HCT116 (cell line): ENCODE data around the gene GRIP1. TPM values are rescaled to one million over a fixed set of nuclear protein-coding genes. Genes with fewer than 3 reads are reported as not detected.

Experiments
- ATAC-seq: fragments of 200-7000 bp; cut with Tn5 transposase; 2 replicates; pipeline ENCODE4 v1.9.1; 2020; ENCODE audit warnings: mild to moderate bottlenecking, moderate library complexity
- BruUV-seq: library from RNA; stranded (reverse); fragments of 400-500 nt; replicated peaks from 2 replicates; lab custom pipeline; 2021; lab: Mats Ljungman, UMichigan
- CTCF ChIA-PET: fragments of 300-600 bp; sonication (Branson Sonifier 250); formaldehyde crosslinking; loops from one replicate; lab custom pipeline; 2021; ENCODE audit warnings: antibody characterized with exemption; lab: Charles Lee
- POLR2A ChIA-PET: fragments of 300-600, 350-600 bp; sonication (Branson Sonifier 250); formaldehyde crosslinking; loops from one replicate; lab custom pipeline; 2021; ENCODE audit warnings: antibody characterized with exemption; lab: Charles Lee
- RAD21 ChIA-PET, 2 experiments: fragments of 300-600 bp; sonication (Branson Sonifier 250); formaldehyde crosslinking; loops; one replicate each; lab custom pipeline; 2023; ENCODE audit warnings: low total read pairs in 2 of 2; ENCODE audit not compliant: uncharacterized antibody in 2 of 2, unreplicated experiment in 2 of 2, low non-redundant PET in 1 of 2; lab: Charles Lee
- DNase-seq: peaks from one replicate; pipeline ENCODE4 v3.0.0-alpha.2; 2010; ENCODE audit warnings: low read depth, low spot score
- H2AFZ ChIP-seq: fragments of 200-600 bp; shearing (Covaris generic), sonication (generic); 2 replicates; pipeline ENCODE4 v1.6.1; 2017; ENCODE audit warnings: low read depth, mixed run types, mixed read lengths, antibody characterized with exemption, low read length; ENCODE audit not compliant: poor library complexity, severe bottlenecking
- H3K27ac ChIP-seq: 2 replicates; pipeline ENCODE4 v1.5.1; 2012; ENCODE audit warnings: low read depth, low read length
- H3K27me3 ChIP-seq: fragments of 200-600 bp; sonication (generic); 2 replicates; pipeline ENCODE4 v1.6.1; 2016; ENCODE audit warnings: mixed run types, low read length, mixed read lengths; ENCODE audit not compliant: insufficient read depth
- H3K36me3 ChIP-seq, 2 experiments: fragments of 200-500 bp in 1 of 2; fragments of 200-600 bp in 1 of 2; sonication (Bioruptor generic) in 1 of 2; sonication (generic) in 1 of 2; 2 replicates each; pipeline versions ENCODE4 v1.5.1 to v1.6.1; 2014 to 2016; ENCODE audit warnings: low read length in 2 of 2, inconsistent platforms in 1 of 2, mixed read lengths in 1 of 2, mixed run types in 1 of 2; ENCODE audit not compliant: insufficient read depth in 2 of 2, control insufficient read depth in 1 of 2
- H3K4me1 ChIP-seq, 2 experiments: fragments of 200-600 bp in 1 of 2; sonication (generic) in 1 of 2; 2 replicates each; pipeline versions ENCODE4 v1.5.1 to v1.6.1; 2012 to 2017; ENCODE audit warnings: low read length in 2 of 2, inconsistent platforms in 1 of 2, mild to moderate bottlenecking in 1 of 2, mixed read lengths in 1 of 2, mixed run types in 1 of 2, moderate library complexity in 1 of 2; ENCODE audit not compliant: insufficient read depth in 2 of 2, control insufficient read depth in 1 of 2
- H3K4me2 ChIP-seq: fragments of 200-600 bp; sonication (generic); 2 replicates; pipeline ENCODE4 v1.6.1; 2017; ENCODE audit warnings: mixed run types, low read length, mixed read lengths
- H3K4me3 ChIP-seq, 2 experiments: fragments of 200-600 bp in 1 of 2; sonication (generic) in 1 of 2; replicated peaks in 1 of 2; 2 replicates each; pipeline ENCODE4 v1.5.1; 2011 to 2016; ENCODE audit warnings: low read length in 2 of 2, control low read depth in 1 of 2, low read depth in 1 of 2, mild to moderate bottlenecking in 1 of 2, mixed read lengths in 1 of 2, mixed run types in 1 of 2
- H3K79me2 ChIP-seq: fragments of 200-600 bp; sonication (generic); 2 replicates; pipeline ENCODE4 v1.6.1; 2017; ENCODE audit warnings: mild to moderate bottlenecking, mixed run types, low read length, moderate library complexity, mixed read lengths; ENCODE audit not compliant: insufficient read depth
- H3K9ac ChIP-seq: fragments of 200-600 bp; sonication (generic); 2 replicates; pipeline ENCODE4 v1.6.1; 2016; ENCODE audit warnings: low read length, mixed read lengths
- H3K9me2 ChIP-seq: fragments of 200-600 bp; sonication (generic), shearing (Covaris generic); 2 replicates; pipeline ENCODE4 v1.6.1; 2017; ENCODE audit warnings: mixed run types, mild to moderate bottlenecking, moderate library complexity; ENCODE audit not compliant: insufficient read depth
- H3K9me3 ChIP-seq, 2 experiments: fragments of 200-500 bp in 1 of 2; fragments of 200-600 bp in 1 of 2; sonication (Bioruptor generic) in 1 of 2; sonication (generic) in 1 of 2; 2 replicates each; pipeline ENCODE4 v1.6.1; 2014 to 2017; ENCODE audit warnings: low read length in 2 of 2, mixed read lengths in 2 of 2, inconsistent platforms in 1 of 2, low read depth in 1 of 2, mild to moderate bottlenecking in 1 of 2, mixed run types in 1 of 2, moderate library complexity in 1 of 2; ENCODE audit not compliant: control insufficient read depth in 1 of 2, insufficient read depth in 1 of 2
- H4K20me1 ChIP-seq: fragments of 200-600 bp; sonication (generic), shearing (Covaris generic); 2 replicates; pipeline ENCODE4 v1.6.1; 2017; ENCODE audit warnings: mixed run types, mild to moderate bottlenecking, moderate library complexity; ENCODE audit not compliant: insufficient read depth
- CBX3 ChIP-seq: IDR thresholded peaks from 2 replicates; pipeline ENCODE4 v1.6.1; 2012; ENCODE audit warnings: low read depth
- ELF1 ChIP-seq: IDR thresholded peaks from 2 replicates; pipeline ENCODE4 v1.6.1; 2012; ENCODE audit warnings: low read depth, borderline replicate concordance
- EZH2 ChIP-seq: fragments of 200-600 bp; sonication (generic); IDR thresholded peaks from 2 replicates; pipeline ENCODE4 v1.6.1; 2017; ENCODE audit warnings: antibody characterized with exemption, mixed run types
- EZH2phosphoT487 ChIP-seq: fragments of 200-600 bp; IDR thresholded peaks from 2 replicates; pipeline ENCODE4 v1.6.1; 2018; ENCODE audit warnings: antibody characterized with exemption, borderline replicate concordance
- SIN3A ChIP-seq: IDR thresholded peaks from 2 replicates; pipeline ENCODE4 v1.6.1; 2012; ENCODE audit warnings: low read depth
- SRF ChIP-seq: IDR thresholded peaks from 2 replicates; pipeline ENCODE4 v1.6.1; 2012; ENCODE audit warnings: low read depth
- TCF7L2 ChIP-seq: IDR thresholded peaks from 2 replicates; pipeline ENCODE4 v1.7.0; 2011; ENCODE audit warnings: borderline replicate concordance, inconsistent platforms; ENCODE audit not compliant: insufficient read depth, insufficient read length; ENCODE audit errors: extremely low read depth
- intact Hi-C: fragments of 100-400 bp; cut with micrococcal nuclease; formaldehyde crosslinking; loops from 2 replicates; pipeline ENCODE4 v1.10.0; 2022
- total RNA-seq: library from RNA; stranded (reverse); gene quantifications from one replicate; pipeline ENCODE4 v1.2.1, GENCODE V29; 2021; ENCODE audit not compliant: unreplicated experiment
- TF ChIP-seq, protein P1 (sequence below): IDR thresholded peaks from 2 replicates; pipeline ENCODE4 v1.6.1; 2011; ENCODE audit warnings: mild to moderate bottlenecking, low read length, moderate library complexity; ENCODE audit not compliant: insufficient replicate concordance; ENCODE audit errors: extremely low read depth
- TF ChIP-seq, protein P2 (sequence below): IDR thresholded peaks from 2 replicates; pipeline ENCODE4 v1.6.1; 2012
- TF ChIP-seq, protein P3 (sequence below): IDR thresholded peaks from 2 replicates; pipeline ENCODE4 v1.6.1; 2012

The GRIP1 gene
- total RNA-seq, 1 experiment from 2014 or later = not detected

DNA sequence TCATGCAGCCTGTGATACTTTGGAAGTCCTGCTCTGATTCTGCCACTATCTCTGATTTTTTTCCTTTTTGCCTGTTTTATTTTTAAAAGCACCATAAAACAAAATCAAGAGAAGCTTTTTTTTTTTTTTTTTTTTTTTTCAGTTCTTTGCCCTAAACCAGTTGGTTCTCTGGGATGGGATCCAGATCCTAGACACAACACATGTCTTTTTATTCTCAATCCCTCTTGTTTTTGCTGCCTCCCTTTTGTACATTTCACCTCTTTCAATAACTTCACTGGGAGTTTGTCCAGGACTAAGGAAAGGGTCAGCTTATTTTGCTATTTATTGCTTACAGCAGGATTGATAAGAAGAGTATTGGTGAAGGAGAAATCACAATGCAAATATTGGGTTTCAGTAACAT, 139.4 kb downstream of the GRIP1 start:
- H3K4me1 ChIP-seq = peaks cover 0 to 5% of the 10 kb centered on the region in 2 experiments; a peak in 1 of 4 replicates
- no peaks in the 10 kb centered on the region for H4K20me1 ChIP-seq
- H3K9ac ChIP-seq = no peak overlapping the region
- no peaks in the 10 kb centered on the region for H3K9me2 ChIP-seq
- no peaks in the 10 kb centered on the region for H3K79me2 ChIP-seq
- no TSS peak for BruUV-seq
- CTCF ChIA-PET = interaction anchor here (1.4 kb wide), 1 partner anchor 10 kb away, joined by 4 read pairs; no protein-coding TSS in a partner anchor
- TF ChIP-seq ELF1 (no peak), SRF (no peak), SIN3A (no peak), EZH2phosphoT487 (no peak), CBX3 (no peak), EZH2 (no peak), TCF7L2 (no peak)
- TF ChIP-seq, protein P1, sequence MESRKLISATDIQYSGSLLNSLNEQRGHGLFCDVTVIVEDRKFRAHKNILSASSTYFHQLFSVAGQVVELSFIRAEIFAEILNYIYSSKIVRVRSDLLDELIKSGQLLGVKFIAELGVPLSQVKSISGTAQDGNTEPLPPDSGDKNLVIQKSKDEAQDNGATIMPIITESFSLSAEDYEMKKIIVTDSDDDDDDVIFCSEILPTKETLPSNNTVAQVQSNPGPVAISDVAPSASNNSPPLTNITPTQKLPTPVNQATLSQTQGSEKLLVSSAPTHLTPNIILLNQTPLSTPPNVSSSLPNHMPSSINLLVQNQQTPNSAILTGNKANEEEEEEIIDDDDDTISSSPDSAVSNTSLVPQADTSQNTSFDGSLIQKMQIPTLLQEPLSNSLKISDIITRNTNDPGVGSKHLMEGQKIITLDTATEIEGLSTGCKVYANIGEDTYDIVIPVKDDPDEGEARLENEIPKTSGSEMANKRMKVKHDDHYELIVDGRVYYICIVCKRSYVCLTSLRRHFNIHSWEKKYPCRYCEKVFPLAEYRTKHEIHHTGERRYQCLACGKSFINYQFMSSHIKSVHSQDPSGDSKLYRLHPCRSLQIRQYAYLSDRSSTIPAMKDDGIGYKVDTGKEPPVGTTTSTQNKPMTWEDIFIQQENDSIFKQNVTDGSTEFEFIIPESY = no peak
- TF ChIP-seq, protein P2, sequence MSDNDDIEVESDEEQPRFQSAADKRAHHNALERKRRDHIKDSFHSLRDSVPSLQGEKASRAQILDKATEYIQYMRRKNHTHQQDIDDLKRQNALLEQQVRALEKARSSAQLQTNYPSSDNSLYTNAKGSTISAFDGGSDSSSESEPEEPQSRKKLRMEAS = no peak
- TF ChIP-seq, protein P3, sequence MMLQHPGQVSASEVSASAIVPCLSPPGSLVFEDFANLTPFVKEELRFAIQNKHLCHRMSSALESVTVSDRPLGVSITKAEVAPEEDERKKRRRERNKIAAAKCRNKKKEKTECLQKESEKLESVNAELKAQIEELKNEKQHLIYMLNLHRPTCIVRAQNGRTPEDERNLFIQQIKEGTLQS = no peak
- TF ChIP-seq, all 23 proteins: peak for 0
- RAD21 ChIA-PET = no interaction called here
- Histone ChIP-seq H3K27me3 (peaks cover 47% of the 10 kb centered on the region), H3K4me3 (no peak overlapping the region), H3K36me3 (no peaks in the 10 kb centered on the region), H3K9me3 (no peaks in the 10 kb centered on the region), H3K4me2 (no peak overlapping the region), H2AFZ (no peak overlapping the region), H3K27ac (no peak overlapping the region)
- POLR2A ChIA-PET = no interaction called here
- ATAC-seq = no peak
- intact Hi-C loops = no loop called here
- no peak for DNase-seq
